Peyer's patch (tissue), 4 donors: ENCODE measurements around the gene FMN1.

Source experiments
- POLR2A ChIP-seq, 2 donors: fragments of 450-650 bp; IDR thresholded peaks; one replicate each; pipeline ENCODE4 v1.5.1; 2017; ENCODE audit warnings: antibody characterized with exemption in 2 of 2, mild to moderate bottlenecking in 2 of 2, moderate library complexity in 2 of 2
- TF ChIP-seq, protein P1 (sequence below), 6 experiments: fragments of 450-650 bp in 4 of 6; fragments of 200-600 bp in 2 of 6; sonication (generic) in 1 of 6; IDR thresholded peaks; one replicate each; pipeline ENCODE4 v1.5.1; 2017 to 2019; ENCODE audit warnings: antibody characterized with exemption in 6 of 6, mild to moderate bottlenecking in 3 of 6, moderate library complexity in 1 of 6

DNA sequence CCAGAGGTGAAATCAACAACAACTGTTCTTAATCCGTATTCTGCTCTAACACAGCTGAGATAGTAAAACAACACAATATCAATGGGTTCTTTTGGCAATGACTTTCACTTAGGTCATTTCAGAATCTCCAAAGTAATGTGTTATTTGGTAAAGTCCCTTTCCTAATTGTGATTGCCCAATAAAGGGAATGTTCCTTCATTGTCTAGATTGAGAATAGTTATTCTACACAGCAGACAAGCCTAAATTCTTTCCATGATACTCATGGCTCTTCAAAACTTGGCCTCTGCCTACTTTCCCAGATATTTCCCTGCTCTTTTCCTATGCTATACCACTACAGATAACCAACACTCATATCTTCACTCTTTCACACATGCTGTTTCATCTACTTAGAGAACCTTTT is 219.8 kb downstream of the FMN1 start:
- TF ChIP-seq, protein P1, sequence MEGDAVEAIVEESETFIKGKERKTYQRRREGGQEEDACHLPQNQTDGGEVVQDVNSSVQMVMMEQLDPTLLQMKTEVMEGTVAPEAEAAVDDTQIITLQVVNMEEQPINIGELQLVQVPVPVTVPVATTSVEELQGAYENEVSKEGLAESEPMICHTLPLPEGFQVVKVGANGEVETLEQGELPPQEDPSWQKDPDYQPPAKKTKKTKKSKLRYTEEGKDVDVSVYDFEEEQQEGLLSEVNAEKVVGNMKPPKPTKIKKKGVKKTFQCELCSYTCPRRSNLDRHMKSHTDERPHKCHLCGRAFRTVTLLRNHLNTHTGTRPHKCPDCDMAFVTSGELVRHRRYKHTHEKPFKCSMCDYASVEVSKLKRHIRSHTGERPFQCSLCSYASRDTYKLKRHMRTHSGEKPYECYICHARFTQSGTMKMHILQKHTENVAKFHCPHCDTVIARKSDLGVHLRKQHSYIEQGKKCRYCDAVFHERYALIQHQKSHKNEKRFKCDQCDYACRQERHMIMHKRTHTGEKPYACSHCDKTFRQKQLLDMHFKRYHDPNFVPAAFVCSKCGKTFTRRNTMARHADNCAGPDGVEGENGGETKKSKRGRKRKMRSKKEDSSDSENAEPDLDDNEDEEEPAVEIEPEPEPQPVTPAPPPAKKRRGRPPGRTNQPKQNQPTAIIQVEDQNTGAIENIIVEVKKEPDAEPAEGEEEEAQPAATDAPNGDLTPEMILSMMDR (IDR thresholded peaks at IDR 0.05): no peak
- no peak for TF ChIP-seq POLR2A (IDR thresholded peaks at IDR 0.05)
